Fibroblast of pulmonary artery (primary cell): ENCODE measurements around the gene PPP4C.
"Not testable (repeated sequence)": the region's sequence is repeated elsewhere in the genome, so short reads cannot be mapped to it uniquely, and the experiment has no call there.

ENCODE experiments used
- DNase-seq: peaks from one replicate; pipeline ENCODE4 v3.0.0-alpha.2; 2010; ENCODE audit warnings: low read depth
- H3K4me3 ChIP-seq: replicated peaks from 2 replicates; pipeline ENCODE4 v1.5.1; 2011; ENCODE audit warnings: low read depth, mild to moderate bottlenecking, control low read depth, low read length, moderate library complexity
- TF ChIP-seq, protein P1 (sequence below): IDR thresholded peaks from 2 replicates; pipeline ENCODE4 v1.5.1; 2011; ENCODE audit warnings: mild to moderate bottlenecking, control low read depth, low read length, inconsistent platforms; ENCODE audit errors: missing control alignments

Gene PPP4C

DNA sequence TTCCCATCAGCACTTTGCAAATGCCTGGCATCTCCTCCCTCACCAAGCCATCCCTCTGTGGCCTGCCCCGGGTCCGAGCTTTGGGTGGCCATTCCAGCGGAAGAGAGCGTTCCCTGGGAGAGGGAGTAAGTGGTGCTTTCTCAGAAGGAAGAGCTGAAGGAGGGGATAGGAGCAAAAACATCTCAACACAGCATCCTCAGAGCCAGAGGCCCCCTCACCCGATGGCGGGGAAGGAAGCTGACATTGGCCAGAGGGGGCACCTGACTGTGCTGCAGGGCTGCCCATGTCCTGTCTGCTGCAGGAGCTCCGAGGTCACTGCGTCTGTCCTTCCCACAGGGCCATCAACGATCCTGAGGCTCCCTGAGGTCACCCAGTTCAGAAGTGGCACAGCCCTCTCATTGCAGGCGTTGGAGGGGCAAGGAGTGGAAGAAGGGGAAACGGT, 44.3 kb upstream of the PPP4C start:
- TF ChIP-seq, protein P1, sequence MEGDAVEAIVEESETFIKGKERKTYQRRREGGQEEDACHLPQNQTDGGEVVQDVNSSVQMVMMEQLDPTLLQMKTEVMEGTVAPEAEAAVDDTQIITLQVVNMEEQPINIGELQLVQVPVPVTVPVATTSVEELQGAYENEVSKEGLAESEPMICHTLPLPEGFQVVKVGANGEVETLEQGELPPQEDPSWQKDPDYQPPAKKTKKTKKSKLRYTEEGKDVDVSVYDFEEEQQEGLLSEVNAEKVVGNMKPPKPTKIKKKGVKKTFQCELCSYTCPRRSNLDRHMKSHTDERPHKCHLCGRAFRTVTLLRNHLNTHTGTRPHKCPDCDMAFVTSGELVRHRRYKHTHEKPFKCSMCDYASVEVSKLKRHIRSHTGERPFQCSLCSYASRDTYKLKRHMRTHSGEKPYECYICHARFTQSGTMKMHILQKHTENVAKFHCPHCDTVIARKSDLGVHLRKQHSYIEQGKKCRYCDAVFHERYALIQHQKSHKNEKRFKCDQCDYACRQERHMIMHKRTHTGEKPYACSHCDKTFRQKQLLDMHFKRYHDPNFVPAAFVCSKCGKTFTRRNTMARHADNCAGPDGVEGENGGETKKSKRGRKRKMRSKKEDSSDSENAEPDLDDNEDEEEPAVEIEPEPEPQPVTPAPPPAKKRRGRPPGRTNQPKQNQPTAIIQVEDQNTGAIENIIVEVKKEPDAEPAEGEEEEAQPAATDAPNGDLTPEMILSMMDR: no peak
- DNase-seq: no peak
- no peak overlapping the region for H3K4me3 ChIP-seq

GRCh38 chr16:30032083-30032819, 43.5 kb upstream of the PPP4C start:
- no peak overlapping the region for H3K4me3 ChIP-seq
- TF ChIP-seq, protein P1: peak; percentile 84
- DNase-seq: peak; percentile 80

DNA sequence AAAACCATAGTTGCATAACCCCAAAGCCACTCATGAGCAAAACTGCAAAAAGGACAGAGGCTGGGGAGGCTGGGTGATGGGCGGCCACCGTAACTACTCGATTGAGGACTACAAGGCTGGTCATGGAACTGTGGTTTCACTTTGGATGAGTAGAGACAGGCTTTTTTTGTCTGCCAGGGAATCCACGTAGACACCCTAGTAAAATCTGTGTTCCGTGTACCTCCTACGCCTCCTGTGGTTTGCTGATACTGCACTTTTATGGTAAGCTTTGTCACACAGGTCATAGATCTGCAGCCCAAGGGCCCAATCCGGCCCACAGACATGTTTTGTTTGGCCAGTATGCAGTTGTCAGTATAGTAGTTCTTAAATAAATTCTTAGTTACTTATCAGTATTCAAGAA, 42.5 kb upstream of the PPP4C start:
- H3K4me3 ChIP-seq: no peak overlapping the region
- TF ChIP-seq, protein P1: no peak
- no peak for DNase-seq

- no peak overlapping the region for H3K4me3 ChIP-seq
- DNase-seq: no peak
- TF ChIP-seq, protein P1: no peak
Observed at GRCh38 chr16:30040221-30040620, 35.6 kb upstream of the PPP4C start.

DNA sequence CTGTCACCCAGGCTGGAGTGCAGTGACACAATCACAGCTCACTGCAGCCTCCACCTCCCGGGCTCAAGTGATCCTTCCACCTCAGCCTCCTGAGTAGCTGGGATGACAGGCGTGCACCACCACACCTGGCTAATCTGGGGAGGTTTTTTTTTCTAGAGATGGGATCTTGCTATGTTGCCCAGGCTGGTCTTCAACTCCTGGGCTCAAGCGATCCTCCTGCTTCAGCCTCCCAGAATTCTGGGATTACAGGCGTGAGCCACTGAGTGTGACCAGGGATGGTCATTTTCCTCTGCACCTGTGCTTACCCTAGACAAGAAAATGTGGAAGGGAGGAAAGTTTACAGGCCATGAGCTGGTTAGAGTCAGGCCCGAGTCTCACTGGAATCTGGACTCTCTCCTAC, 35.1 kb upstream of the PPP4C start:
- DNase-seq, H3K4me3 ChIP-seq: not testable (repeated sequence)

GRCh38 chr16:30041841-30042240, 34.0 kb upstream of the PPP4C start:
- TF ChIP-seq, protein P1: peak; percentile 39
- peak; percentile 73 for DNase-seq
- no peak overlapping the region for H3K4me3 ChIP-seq

DNA sequence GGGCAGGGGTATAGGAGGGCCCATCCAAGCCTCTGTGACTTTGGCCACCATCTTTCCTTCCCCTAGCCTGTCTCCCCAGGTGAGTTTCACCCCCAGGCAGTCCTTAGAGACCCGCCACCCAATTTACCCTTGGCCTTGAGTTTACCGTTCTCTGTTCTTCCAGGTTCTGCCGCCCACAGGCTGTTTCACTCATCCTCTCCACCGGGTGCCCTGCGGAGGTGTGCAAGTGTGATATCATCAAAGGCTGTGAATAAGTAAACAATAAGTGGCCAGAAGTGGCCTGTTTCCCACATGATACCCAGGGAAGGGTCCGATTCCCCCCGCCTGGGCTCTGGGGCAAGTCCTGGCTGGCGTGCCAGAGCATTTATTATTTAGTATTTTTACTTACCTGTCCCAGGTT, 29.6 kb upstream of the PPP4C start:
- DNase-seq: no peak
- TF ChIP-seq, protein P1: no peak
- H3K4me3 ChIP-seq: no peak overlapping the region
